Endothelial cell of umbilical vein (primary cell): ENCODE measurements around the gene CHST11. TPM values are rescaled to one million over a fixed set of nuclear protein-coding genes. Genes with fewer than 3 reads are reported as not detected.

ENCODE experiments used
- BruUV-seq: library from RNA; stranded (reverse); fragments of 400-500 nt; replicated peaks from 2 replicates; lab custom pipeline; 2021; lab: Mats Ljungman, UMichigan
- CTCF ChIA-PET: fragments of 300-600, 350-600 bp; sonication (Branson Sonifier 250); formaldehyde crosslinking; loops from one replicate; lab custom pipeline; 2021; ENCODE audit warnings: antibody characterized with exemption, inconsistent platforms; lab: Charles Lee
- POLR2A ChIA-PET: fragments of 300-600, 350-600 bp; sonication (Branson Sonifier 250); formaldehyde crosslinking; loops from one replicate; lab custom pipeline; 2021; ENCODE audit warnings: antibody characterized with exemption, inconsistent platforms; lab: Charles Lee
- DNase-seq: peaks from one replicate; pipeline ENCODE4 v3.0.0-alpha.2; 2011; ENCODE audit warnings: low read depth, low spot score
- FAIRE-seq: peaks from 2 replicates; lab custom pipeline; 2011; peaks lifted over from hg19 to GRCh38; lab: Jason Lieb, UNC
- H2AFZ ChIP-seq: 2 replicates; pipeline ENCODE4 v1.6.0; 2012; ENCODE audit warnings: low read depth, low read length, control low read depth, inconsistent platforms
- H3K27ac ChIP-seq: 2 replicates; pipeline ENCODE4 v1.5.1; 2011; ENCODE audit warnings: low read depth, mild to moderate bottlenecking, control low read depth, low read length, moderate library complexity; ENCODE audit not compliant: insufficient read depth
- H3K27me3 ChIP-seq, 2 experiments: 2 replicates each; pipeline versions ENCODE4 v1.6.0 to v1.6.1; 2011; ENCODE audit warnings: low read length in 2 of 2, mixed read lengths in 1 of 2; ENCODE audit not compliant: control insufficient read depth in 2 of 2, insufficient read depth in 2 of 2
- H3K36me3 ChIP-seq, 2 experiments: 2 replicates in 1 of 2; 3 replicates in 1 of 2; pipeline ENCODE4 v1.5.1; 2011; ENCODE audit warnings: low read length in 2 of 2, mild to moderate bottlenecking in 1 of 2, moderate library complexity in 1 of 2; ENCODE audit not compliant: control insufficient read depth in 2 of 2, insufficient read depth in 2 of 2; ENCODE audit errors: extremely low read depth in 1 of 2
- H3K4me1 ChIP-seq: 3 replicates; pipeline ENCODE4 v1.5.1; 2011; ENCODE audit warnings: mild to moderate bottlenecking, low read length; ENCODE audit not compliant: control insufficient read depth, insufficient read depth; ENCODE audit errors: extremely low read depth
- H3K4me2 ChIP-seq: 2 replicates; pipeline ENCODE4 v1.6.1; 2011; ENCODE audit warnings: low read length, control low read depth, mixed read lengths; ENCODE audit not compliant: insufficient read depth
- H3K4me3 ChIP-seq, 3 experiments: fragments of 200-600 bp in 1 of 3; sonication (generic), shearing (Covaris generic) in 1 of 3; replicated peaks in 1 of 3; 2 replicates each; pipeline ENCODE4 v1.5.1; 2011 to 2016; ENCODE audit warnings: control low read depth in 3 of 3, low read length in 3 of 3, mild to moderate bottlenecking in 2 of 3, inconsistent platforms in 1 of 3, low read depth in 1 of 3, moderate library complexity in 1 of 3; ENCODE audit not compliant: insufficient read depth in 1 of 3
- H3K79me2 ChIP-seq: 2 replicates; pipeline ENCODE4 v1.6.0; 2012; ENCODE audit warnings: low read length, inconsistent platforms; ENCODE audit not compliant: control insufficient read depth, insufficient read depth
- H3K9ac ChIP-seq: replicated peaks from 2 replicates; pipeline ENCODE3; 2011; ENCODE audit warnings: low read length, control low read depth; ENCODE audit not compliant: insufficient read depth; ENCODE audit errors: extremely low read depth
- H3K9me1 ChIP-seq: replicated peaks from 3 replicates; pipeline ENCODE4 v1.6.0; 2011; ENCODE audit warnings: mild to moderate bottlenecking, low read length; ENCODE audit not compliant: control insufficient read depth, insufficient read depth; ENCODE audit errors: extremely low read depth
- H3K9me3 ChIP-seq: replicated peaks from 2 replicates; pipeline ENCODE4 v1.5.1; 2012; ENCODE audit warnings: low read length, inconsistent platforms; ENCODE audit not compliant: control insufficient read depth, insufficient read depth
- H4K20me1 ChIP-seq: replicated peaks from 2 replicates; pipeline ENCODE3; 2011; ENCODE audit warnings: mild to moderate bottlenecking, low read length; ENCODE audit not compliant: control insufficient read depth, insufficient read depth; ENCODE audit errors: extremely low read depth
- CTCF ChIP-seq, 2 donors: IDR thresholded peaks; 1 replicate in 1 of 2; 2 replicates in 1 of 2; pipeline ENCODE4 v1.5.1; 2011; ENCODE audit warnings: low read length in 2 of 2, mild to moderate bottlenecking in 2 of 2, moderate library complexity in 2 of 2, control low read depth in 1 of 2, inconsistent platforms in 1 of 2, low read depth in 1 of 2; ENCODE audit not compliant: insufficient read depth in 1 of 2; ENCODE audit errors: extremely low read depth in 1 of 2
- EZH2 ChIP-seq: IDR thresholded peaks from 2 replicates; pipeline ENCODE4 v1.6.1; 2012; ENCODE audit warnings: borderline replicate concordance, low read depth, mild to moderate bottlenecking, moderate library complexity, low read length, inconsistent platforms; ENCODE audit not compliant: severe bottlenecking
- FOS ChIP-seq: IDR thresholded peaks from 2 replicates; pipeline ENCODE4 v1.6.1; 2011; ENCODE audit warnings: mild to moderate bottlenecking, low read length, moderate library complexity, borderline replicate concordance; ENCODE audit not compliant: insufficient read depth
- GATA2 ChIP-seq: IDR thresholded peaks from 2 replicates; pipeline ENCODE4 v1.7.0; 2011; ENCODE audit warnings: low read depth, mild to moderate bottlenecking, moderate library complexity, mixed read lengths, low read length; ENCODE audit not compliant: insufficient read length, insufficient read depth
- JUN ChIP-seq: IDR thresholded peaks from 2 replicates; pipeline ENCODE4 v1.6.1; 2011; ENCODE audit warnings: borderline replicate concordance, low read depth; ENCODE audit not compliant: insufficient read length, insufficient read depth
- MYC ChIP-seq: IDR thresholded peaks from one replicate; pipeline ENCODE4 v1.6.1; 2011; ENCODE audit warnings: mild to moderate bottlenecking, low read depth, low read length
- POLR2A ChIP-seq: IDR thresholded peaks from 2 replicates; pipeline ENCODE4 v1.6.1; 2012; ENCODE audit warnings: low read depth, mild to moderate bottlenecking, control low read depth, low read length
- POLR2AphosphoS5 ChIP-seq: IDR thresholded peaks from 2 replicates; pipeline ENCODE4 v1.6.1; 2012; ENCODE audit warnings: low read depth, mild to moderate bottlenecking, control low read depth, low read length, moderate library complexity; ENCODE audit not compliant: insufficient read depth
- dilution Hi-C: fragments of 300-500 bp; cut with MboI; formaldehyde crosslinking; loops from one replicate; pipeline ENCODE4 v1.15.0; 2019; ENCODE audit warnings: low sequenced_read_pairs; ENCODE audit not compliant: extremely low pct_ligation_motif_present
- intact Hi-C: fragments of 100-400 bp; cut with micrococcal nuclease; formaldehyde crosslinking; loops from one replicate; pipeline ENCODE4 v1.10.0; 2022
- polyA plus RNA-seq, 4 experiments: library from polyadenylated mRNA; depleted of rRNA in 3 of 4; stranded (reverse) in 3 of 4; unstranded in 1 of 4; fragments of >200 nt; gene quantifications; 2 replicates each; pipeline versions ENCODE4 v1.2.1 to v1.2.3, GENCODE V29; 2011 to 2012; ENCODE audit warnings: missing spikeins in 1 of 4
- total RNA-seq: library from RNA; stranded (reverse); gene quantifications from 2 replicates; pipeline ENCODE4 v1.2.3, GENCODE V29; 2021
- TF ChIP-seq, protein P1 (sequence below): IDR thresholded peaks from 2 replicates; pipeline ENCODE4 v1.6.1; 2011; ENCODE audit not compliant: insufficient read depth, insufficient read length

The CHST11 gene
- total and polyA plus RNA-seq, 2 donors (not counting 3 experiments of a cell fraction or from before 2014, with no cell fraction given) = 19.7 to 20.9 TPM

DNA sequence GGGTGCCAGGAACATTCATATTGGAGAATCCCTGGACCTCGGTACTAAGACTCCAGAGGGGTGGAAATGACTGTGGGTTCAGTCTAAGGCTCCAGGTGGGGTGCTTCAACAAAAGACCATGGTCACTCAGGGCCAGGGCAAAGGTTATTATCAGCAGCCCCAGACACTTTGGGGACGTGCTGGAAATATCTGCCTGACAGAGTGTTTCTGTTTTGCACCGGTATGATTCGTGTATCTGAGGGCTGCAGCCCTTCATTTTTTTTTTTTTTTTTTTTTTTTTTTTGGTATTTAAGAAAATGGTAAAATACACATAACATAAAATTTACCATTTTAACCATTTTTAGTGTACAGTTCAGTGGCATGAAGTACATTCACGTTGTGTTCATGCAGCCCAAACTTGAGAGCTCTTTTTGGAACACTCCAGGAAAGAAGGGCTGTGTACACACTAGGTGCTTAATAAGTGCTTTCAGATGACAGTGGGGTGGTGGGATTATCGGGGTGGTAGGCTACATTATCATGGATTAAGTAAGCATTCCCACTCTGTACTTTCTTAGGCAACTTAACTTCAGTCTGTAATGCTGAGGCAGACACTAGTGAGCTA, 120.3 kb downstream of the CHST11 start:
- Histone ChIP-seq H3K36me3 (no peaks in the 10 kb centered on the region), H3K79me2 (peaks cover 4% of the 10 kb centered on the region), H3K9me3 (no peaks in the 10 kb centered on the region), H3K9me1 (no peaks in the 10 kb centered on the region), H3K27me3 (no peaks in the 10 kb centered on the region), H2AFZ (no peak overlapping the region), H3K4me2 (no peak overlapping the region), H3K4me1 (no peaks in the 10 kb centered on the region), H4K20me1 (no peaks in the 10 kb centered on the region), H3K9ac (no peak overlapping the region), H3K27ac (no peak overlapping the region), H3K4me3 (no peak overlapping the region)
- ChIA-PET CTCF (no interaction called here), POLR2A (no interaction called here)
- no peak for DNase-seq
- FAIRE-seq = no peak
- intact Hi-C loops (no loop called here), dilution Hi-C loops (no loop called here)
- no TSS peak for BruUV-seq
- TF ChIP-seq GATA2 = no peak
- TF ChIP-seq POLR2A = no peak
- no peak for TF ChIP-seq FOS
- no peak for TF ChIP-seq CTCF (IDR thresholded peaks at IDR 0.05; ENCODE audit: extremely low read depth in 1 of 2, insufficient read depth in 1 of 2, low read depth in 1 of 2, low read length in 2 of 2)
- no peak for TF ChIP-seq EZH2
- TF ChIP-seq, protein P1, sequence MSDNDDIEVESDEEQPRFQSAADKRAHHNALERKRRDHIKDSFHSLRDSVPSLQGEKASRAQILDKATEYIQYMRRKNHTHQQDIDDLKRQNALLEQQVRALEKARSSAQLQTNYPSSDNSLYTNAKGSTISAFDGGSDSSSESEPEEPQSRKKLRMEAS = no peak
- TF ChIP-seq MYC = no peak
- no peak for TF ChIP-seq POLR2AphosphoS5
- TF ChIP-seq JUN = no peak
